GM19372 (cell line): ENCODE results near the gene THAP4.
"Not testable (repeated sequence)": the region's sequence is repeated elsewhere in the genome, so short reads cannot be mapped to it uniquely, and the experiment has no call there.

Experiments used
- ATAC-seq: cut with Tn5 transposase; IDR thresholded peaks from one replicate; pipeline ENCODE4 v1.9.1; 2021; ENCODE audit warnings: mild to moderate bottlenecking, low read depth, moderate library complexity; ENCODE audit not compliant: unreplicated experiment

THAP4 gene

GRCh38 chr2:241665731-241666440 lies 28.9 kb upstream of the THAP4 start:
- ATAC-seq: no peak

DNA sequence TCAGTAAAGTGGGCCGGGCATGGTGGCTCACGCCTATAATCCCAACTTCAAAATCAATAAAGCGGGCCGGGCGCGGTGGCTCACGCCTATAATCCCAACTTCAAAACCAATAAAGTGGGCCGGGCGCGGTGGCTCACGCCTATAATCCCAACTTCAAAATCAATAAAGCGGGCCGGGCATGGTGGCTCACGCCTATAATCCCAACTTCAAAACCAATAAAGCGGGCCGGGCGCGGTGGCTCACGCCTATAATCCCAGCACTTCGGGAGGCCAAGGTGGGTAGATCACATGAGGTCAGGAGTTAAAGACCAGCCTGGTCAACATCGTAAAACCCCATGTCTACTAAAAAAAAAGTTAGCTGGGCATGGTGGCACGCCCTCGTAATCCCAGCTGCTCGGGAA lies 25.8 kb upstream of the THAP4 start:
- not testable (repeated sequence) for ATAC-seq

GRCh38 chr2:241660593-241661213 lies 23.7 kb upstream of the THAP4 start:
- no peak for ATAC-seq

DNA sequence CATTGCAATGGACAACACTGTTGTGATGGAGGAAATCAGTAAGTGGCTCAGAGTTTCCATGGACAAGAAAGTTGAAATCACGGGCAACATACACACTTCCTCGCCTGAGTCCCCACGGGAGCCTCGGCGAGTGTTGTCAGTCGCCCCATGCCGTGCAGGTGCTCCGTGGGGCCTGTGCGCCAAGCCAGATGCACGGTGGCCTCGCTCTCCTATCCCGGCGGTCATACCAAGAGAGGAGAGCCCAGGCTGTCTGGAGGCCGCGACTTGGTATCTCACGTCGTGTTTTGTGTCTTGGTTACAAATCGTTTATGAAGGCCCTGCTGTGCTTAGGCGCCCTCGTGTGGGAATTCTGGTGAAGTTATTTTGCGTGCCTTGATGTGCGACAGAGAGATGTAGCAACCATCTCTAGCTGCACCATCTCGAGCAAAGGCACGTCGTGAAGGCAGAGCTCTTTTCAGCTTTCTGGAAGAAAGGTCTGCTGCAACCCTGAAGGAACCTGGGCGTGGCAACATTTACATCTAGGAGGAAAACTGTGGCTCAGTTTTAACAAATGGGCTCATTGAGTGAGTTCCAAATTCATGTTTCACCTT lies 22.3 kb upstream of the THAP4 start:
- no peak for ATAC-seq

DNA sequence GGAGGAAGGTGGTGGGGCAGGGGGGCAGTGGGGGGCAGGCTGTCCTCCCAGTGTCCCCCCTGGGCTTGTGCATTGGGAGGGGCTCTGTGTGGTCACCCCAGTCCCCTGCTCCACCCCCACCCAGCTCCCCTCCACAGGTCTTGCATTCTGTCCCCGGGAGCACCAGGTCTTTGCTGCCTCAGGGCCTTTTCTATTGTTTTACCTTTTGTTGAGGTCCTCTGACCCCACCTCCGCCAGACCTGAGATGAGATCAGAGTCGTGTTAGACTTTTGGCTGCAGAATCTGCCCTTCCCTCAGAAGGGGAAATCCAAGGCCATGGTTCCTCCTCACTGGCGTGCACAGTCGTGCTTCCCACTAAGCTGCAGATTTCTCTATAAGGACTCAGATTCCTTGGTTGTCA lies 21.3 kb upstream of the THAP4 start:
- ATAC-seq: no peak

DNA sequence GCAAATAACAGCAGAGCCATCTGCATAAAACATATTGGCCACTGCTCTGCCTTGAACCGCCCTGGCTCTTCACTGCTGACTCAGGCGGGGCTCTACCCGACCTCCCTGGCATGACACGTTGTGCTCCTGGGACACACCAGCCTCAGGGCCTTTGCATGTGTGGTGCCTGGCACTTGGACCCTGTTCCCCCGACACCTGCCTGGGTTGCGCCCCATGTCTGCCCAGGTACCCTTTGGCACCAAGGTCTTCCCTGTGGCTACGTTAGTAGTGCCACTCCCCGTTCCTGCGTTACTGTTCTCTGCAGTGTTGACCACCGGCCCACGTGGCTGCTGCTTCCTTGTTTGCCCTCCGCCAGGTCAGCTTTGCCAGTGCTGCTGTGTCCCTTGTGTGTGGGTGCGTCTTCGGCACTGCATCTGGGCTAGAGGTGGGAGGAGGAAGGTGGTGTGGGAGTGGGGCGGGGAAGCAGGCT lies 20.9 kb upstream of the THAP4 start:
- ATAC-seq: no peak

- no peak for ATAC-seq
Measured at GRCh38 chr2:241656190-241656741, 19.3 kb upstream of the THAP4 start.

DNA sequence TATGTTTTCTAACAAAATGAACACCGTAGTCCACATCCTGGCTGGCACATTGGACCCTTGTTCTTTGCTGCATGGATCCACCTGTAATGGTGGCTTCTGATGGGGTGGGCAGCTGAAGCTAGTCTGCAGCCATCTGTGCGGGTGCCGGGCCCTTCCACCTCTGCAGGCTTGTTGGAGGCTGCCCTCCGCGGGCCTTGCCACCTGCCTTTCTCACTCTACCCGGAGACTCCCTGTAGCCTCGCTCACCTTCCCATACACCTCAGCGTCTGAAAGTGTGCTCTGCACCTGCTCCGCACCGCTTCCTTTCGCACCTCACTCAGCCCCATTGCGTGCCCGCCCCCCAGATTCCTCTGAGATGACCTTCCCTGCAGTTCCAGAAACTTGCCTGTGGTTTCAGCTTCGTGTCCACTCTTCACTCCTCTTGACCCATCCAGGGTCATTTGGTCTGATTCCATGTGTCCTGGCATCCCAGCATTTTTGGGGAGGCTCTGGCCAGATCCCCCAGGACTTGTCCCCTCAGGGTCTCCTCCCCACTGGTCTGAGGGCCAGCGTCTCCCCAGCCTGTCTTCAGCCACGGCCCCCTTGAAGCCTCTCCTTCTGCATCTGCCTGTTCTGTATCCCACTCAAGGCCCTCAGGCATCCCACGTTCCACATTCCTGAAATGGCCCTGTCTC lies 18.7 kb upstream of the THAP4 start:
- ATAC-seq: no peak

DNA sequence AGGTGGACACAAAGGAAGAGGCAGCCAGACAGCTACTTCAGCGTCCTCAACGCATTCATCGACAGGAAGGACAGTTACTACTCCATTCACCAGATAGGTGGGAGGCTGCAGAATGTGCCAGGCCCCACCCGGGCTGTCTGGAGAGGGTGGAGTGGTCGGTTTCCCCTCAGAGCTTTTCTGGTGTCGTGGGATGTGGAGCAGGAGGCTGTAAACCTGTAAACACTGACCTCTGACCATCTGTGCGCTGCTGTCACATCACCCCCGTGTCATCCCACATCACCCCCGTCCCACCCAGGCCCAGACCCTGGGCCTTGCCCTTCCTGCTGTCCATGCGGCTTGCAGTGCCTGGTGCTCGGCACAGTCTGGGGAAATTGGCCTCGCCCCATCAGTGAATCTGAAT lies 17.6 kb upstream of the THAP4 start:
- no peak for ATAC-seq

DNA sequence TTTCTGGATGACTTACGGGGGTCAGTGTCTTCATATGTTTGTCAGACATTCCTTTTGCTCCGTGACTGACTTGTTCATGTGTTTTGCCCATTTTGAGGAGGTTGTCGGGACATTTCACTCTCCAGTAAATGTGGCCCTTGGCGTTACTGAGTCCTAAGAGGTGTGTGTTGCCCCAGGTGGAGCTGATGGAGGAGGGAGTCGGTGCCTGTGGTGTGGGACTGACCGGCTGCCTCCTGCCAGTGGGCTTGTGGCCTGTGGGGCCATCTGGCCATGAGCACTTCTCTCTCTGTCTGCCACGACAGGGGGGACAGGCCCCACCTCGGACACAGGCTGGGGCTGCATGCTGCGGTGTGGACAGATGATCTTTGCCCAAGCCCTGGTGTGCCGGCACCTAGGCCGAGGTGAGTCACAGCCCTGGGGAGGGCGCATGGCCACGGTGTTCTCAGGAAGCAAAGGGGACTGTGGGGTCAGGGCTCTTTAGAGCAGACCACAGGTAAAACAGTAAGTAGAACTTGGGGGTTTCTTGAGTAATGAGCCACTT lies 16.3 kb upstream of the THAP4 start:
- ATAC-seq: no peak

GRCh38 chr2:241652722-241653121 lies 15.8 kb upstream of the THAP4 start:
- ATAC-seq: no peak

- no peak for ATAC-seq
Measured at GRCh38 chr2:241652142-241652541, 15.2 kb upstream of the THAP4 start.

GRCh38 chr2:241649927-241650326 lies 13.0 kb upstream of the THAP4 start:
- no peak for ATAC-seq

GRCh38 chr2:241649404-241649803 lies 12.4 kb upstream of the THAP4 start:
- ATAC-seq: no peak

GRCh38 chr2:241648453-241648852 lies 11.5 kb upstream of the THAP4 start:
- no peak for ATAC-seq

DNA sequence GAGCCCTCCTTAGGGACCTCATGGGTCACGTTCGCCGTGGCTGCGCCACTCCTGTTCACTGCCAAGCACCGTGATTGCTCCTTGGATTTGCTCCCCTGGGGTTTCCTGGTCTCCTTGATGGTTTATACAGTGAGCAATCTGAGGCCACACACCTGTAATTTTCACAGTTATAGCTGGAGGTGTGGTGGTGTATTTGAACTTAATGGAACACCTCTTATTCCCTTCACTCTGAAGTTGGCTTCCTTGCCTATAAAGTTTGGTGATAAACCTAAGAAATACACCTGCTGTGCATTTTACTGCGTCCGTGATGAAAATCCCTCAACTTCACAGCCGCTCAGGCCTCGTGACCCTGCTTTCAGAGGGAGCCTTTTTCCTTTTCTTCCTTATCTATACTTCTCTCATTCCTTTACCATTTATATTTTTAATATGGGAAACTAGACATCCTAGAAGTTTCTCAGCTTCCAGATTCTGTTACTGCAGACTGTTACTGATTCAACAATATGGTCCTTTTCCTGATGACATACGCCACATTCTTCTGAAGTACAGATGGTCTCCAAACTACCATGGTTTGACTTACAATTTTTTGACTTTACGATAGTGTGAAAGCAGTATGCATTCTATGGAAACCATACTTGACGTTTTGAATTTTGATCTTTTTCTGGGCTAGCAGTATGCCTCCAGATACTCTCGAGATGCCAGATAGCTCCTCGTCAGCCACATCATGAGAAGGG lies 9.1 kb upstream of the THAP4 start:
- no peak for ATAC-seq

- ATAC-seq: no peak
Measured at GRCh38 chr2:241645056-241645914, 8.3 kb upstream of the THAP4 start.

DNA sequence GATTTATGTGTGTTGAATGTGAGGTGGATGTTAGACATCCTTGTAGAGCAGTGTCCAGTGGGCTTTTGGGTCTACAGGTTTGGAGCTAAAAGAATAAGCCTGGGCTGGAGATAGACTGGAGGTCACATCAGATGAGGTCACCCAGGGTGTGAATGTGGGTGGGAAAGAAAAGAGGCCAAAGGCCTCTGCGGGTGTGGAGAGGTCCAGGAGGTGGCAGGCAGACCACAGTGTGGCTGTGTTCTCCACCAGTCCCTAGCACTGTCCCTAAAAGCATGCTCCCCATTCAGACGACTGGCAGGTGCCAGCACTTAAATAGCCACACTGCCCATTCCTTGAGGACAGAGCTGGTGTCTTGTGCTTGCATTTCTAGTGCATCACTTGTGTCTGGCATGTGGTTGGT lies 4.7 kb upstream of the THAP4 start:
- ATAC-seq: no peak

DNA sequence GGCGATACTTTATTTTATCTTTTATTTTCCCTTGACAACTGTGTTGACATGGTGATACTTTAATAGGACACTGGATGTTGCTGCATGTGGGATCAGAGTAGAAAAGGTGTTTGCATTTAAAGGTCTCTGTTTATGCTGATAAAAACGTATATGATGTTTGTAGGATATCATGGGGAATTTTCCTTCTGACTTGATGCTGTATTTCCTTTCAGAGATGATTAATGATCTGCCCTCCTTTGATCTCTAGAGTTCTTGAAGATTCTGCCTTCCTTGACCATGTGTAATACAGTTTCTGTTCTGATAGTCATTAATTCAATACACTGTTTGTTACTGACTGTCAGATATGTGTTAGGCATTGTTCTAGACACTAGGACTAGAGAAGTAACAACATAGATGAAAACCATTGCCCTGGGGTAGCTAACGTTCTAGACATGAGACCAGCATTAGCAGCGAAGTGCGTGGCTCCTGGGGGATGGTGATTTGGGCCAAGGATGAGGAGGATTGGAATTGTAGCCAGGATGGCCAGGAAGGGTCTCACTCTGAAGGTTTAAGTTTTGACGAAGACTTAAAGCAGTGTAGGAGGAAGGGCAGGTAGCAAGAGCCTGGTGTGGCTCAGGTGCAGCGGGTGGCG lies 3.3 kb upstream of the THAP4 start:
- no peak for ATAC-seq
